ENCODE data around the gene UNCX. TPM values are rescaled to one million over a fixed set of nuclear protein-coding genes. Genes with fewer than 3 reads are reported as not detected.
A peak's percentile ranks its signal among the peaks of the same experiment; 100 is the strongest.

Gene UNCX
- total and polyA plus RNA-seq, 9 of the 15 experiments (the other 6 are each of a cell fraction or from before 2014, with no cell fraction given), result not detected

DNA sequence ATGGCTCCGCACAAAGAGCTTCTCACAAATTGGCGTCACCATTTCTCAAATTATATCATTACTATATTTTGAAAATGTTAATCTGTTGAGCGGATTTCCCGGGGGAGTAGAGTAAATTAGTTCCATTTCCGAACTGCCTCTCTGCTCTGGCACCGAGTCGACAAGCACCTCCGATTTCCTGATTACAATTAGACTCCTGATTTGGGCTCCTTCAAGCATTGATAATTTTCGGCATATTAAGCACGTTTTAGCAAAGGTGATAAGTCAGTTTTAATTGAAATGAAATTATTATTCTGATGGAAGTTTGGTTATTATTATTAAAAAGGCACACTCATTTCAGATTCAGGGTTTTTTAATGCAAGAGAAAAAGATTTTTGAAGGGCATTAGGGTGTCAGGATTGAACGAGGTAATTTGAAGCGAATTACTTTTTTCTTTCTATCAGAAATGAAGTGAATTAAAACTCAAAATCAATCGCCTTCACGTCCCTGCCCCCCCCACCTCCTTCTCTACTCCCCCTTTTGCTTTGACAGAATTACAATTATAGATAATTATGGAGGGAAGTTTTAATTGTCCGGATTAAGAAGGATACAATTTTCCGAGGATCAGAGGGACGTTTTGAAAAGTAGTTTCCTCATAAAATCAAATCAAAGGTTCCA, 4.0 kb upstream of the UNCX start:
- in situ Hi-C loops (cut with MboI) (no loop called here), intact Hi-C loops (cut with micrococcal nuclease) (loop anchor here (10.0 kb wide), 1 partner anchor 136 kb away; no protein-coding TSS in a partner anchor)
- Histone ChIP-seq H3K36me3 (ENCODE audit: control insufficient read depth, insufficient read depth, low read length) (no peaks in the 10 kb centered on the region), H3K9me3 (replicated peaks; ENCODE audit: control insufficient read depth, insufficient read depth, low read depth, low read length) (no peaks in the 10 kb centered on the region), H3K9ac (ENCODE audit: insufficient read depth in 1 of 2, low read depth in 2 of 2, low read length in 2 of 2) (no peak overlapping the region), H4K20me1 (replicated peaks; ENCODE audit: control insufficient read depth, insufficient read depth, low read length) (no peaks in the 10 kb centered on the region; the same call in 1 of the 2 replicates), H2AFZ (ENCODE audit: low read depth, low read length) (no peak overlapping the region), H3K4me3 (no peak overlapping the region), H3K79me2 (ENCODE audit: control insufficient read depth, insufficient read depth, low read length) (no peaks in the 10 kb centered on the region), H3K9me1 (ENCODE audit: control insufficient read depth, insufficient read depth, low read length) (no peaks in the 10 kb centered on the region), H3K4me2 (ENCODE audit: insufficient read depth, low read length) (no peak overlapping the region), H3K4me1 (replicated peaks in 1 of 2; ENCODE audit: control insufficient read depth in 2 of 2, insufficient read depth in 2 of 2, low read length in 2 of 2) (peaks cover 0 to 35% of the 10 kb centered on the region in 2 experiments; a peak in 2 of 5 replicates), H3K27me3 (ENCODE audit: control insufficient read depth in 2 of 2, insufficient read depth in 2 of 2, low read length in 2 of 2) (peaks cover 36 to 53% of the 10 kb centered on the region in 2 experiments), H3K27ac (ENCODE audit: extremely low read depth, low read depth, low read length) (no peak overlapping the region)
- TF ChIP-seq CBX2 (IDR thresholded peaks at IDR 0.05; ENCODE audit: insufficient read depth, low read length, poor library complexity, severe bottlenecking) (peak; percentile 97), NFIC (IDR thresholded peaks at IDR 0.05) (no peak), CBX8 (IDR thresholded peaks at IDR 0.05; ENCODE audit: borderline replicate concordance, extremely low read depth, low read depth, low read length, poor library complexity, severe bottlenecking) (peak; percentile 80)
- FAIRE-seq (no peak), ATAC-seq (no peak), DNase-seq (ENCODE audit: extremely low read depth in 1 of 4, low spot score in 3 of 4) (no peak)
- BruUV-seq (replicated peaks), result no TSS peak
- 5% methylated on average over 17 of the region's 17 CpGs for WGBS (ENCODE audit: insufficient coverage, low coverage, missing lambda C conversion rate)
- CTCF ChIA-PET (ENCODE audit: low intra/inter-chr PET ratio), result no interaction called here
- POLR2A ChIA-PET, result interaction anchor here (1.2 kb wide), 1 partner anchor 10 kb away, joined by 5 read pairs; no protein-coding TSS in a partner anchor
